Spinal cord (tissue), 10 donors: ENCODE results near the gene SETD1B. TPM values are rescaled to one million over a fixed set of nuclear protein-coding genes. Genes with fewer than 3 reads are reported as not detected.

Experiments used
- DNase-seq, 6 donors: peaks; one replicate each; pipeline versions ENCODE4 v3.0.0 to v3.0.0-alpha.2; 2013 to 2015; ENCODE audit warnings: low spot score in 6 of 6, low read depth in 4 of 6
- H3K27ac ChIP-seq: one replicate; pipeline ENCODE4 v1.5.1; 2013; ENCODE audit warnings: low read depth, low read length, control low read depth
- H3K27me3 ChIP-seq: one replicate; pipeline ENCODE4 v1.6.1; 2013; ENCODE audit warnings: low read length; ENCODE audit not compliant: control insufficient read depth, insufficient read depth
- H3K36me3 ChIP-seq: one replicate; pipeline ENCODE4 v1.6.1; 2013; ENCODE audit warnings: low read length; ENCODE audit not compliant: control insufficient read depth, insufficient read depth
- H3K4me1 ChIP-seq: one replicate; pipeline ENCODE4 v1.6.1; 2013; ENCODE audit warnings: low read length; ENCODE audit not compliant: control insufficient read depth, insufficient read depth
- H3K4me3 ChIP-seq: one replicate; pipeline ENCODE4 v1.5.1; 2013; ENCODE audit warnings: low read depth, low read length, control low read depth
- H3K9me3 ChIP-seq: one replicate; pipeline ENCODE4 v1.6.1; 2013; ENCODE audit warnings: low read length; ENCODE audit not compliant: control insufficient read depth, insufficient read depth
- whole genome bisulfite sequencing: methylation state at CpG from one replicate; pipeline ENCODE4 v1.1.5; 2013; ENCODE audit warnings: missing lambda C conversion rate; ENCODE audit not compliant: insufficient coverage; 5-methylcytosine and 5-hydroxymethylcytosine counted together
- polyA plus RNA-seq, 2 donors: library from polyadenylated mRNA; unstranded; fragments of 120-200 nt; gene quantifications; one replicate each; pipeline ENCODE4 v1.2.1, GENCODE V29; 2013; ENCODE audit not compliant: insufficient read length in 2 of 2
- total RNA-seq, 2 donors: library from RNA; depleted of rRNA in 1 of 2; stranded (reverse); fragments of 120-200 nt in 1 of 2; fragments of >200 nt in 1 of 2; gene quantifications; one replicate each; pipeline versions ENCODE4 v1.2.3 to v1.2.4, GENCODE V29; 2013 to 2014
- donor health status: healthy.

SETD1B gene
- total and polyA plus RNA-seq, 4 donors: 4.1 to 19.0 (median 11.7) TPM

DNA sequence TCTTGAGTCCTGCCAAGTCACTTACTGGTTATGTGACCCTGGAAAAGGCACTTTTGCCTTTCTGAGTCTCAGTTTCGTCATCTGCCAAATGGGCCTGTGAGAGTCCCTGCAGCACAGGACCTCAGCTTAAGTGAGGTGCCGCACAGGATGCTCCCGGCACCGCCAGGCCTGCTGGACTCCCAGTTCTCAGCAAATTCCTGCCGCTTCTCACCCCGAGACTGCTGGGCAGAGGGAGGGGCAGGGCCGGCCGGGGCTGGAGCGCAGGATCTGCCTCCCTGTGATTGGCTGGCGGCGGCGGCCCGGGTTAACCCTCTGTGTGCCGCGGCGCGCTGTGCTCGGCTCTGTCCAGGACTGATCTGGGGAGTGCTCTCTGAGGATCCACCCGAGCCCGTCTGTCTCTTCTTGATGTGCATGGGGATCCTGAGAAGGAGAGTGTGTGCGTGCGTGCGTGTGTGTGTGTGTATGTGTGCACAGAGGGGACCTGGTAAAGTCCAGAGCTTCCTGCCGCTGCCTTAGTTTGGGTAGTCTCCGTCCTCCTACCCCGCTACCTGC lies 8.6 kb downstream of the SETD1B start:
- peak in 3 of 6 donors; percentile 32 to 79 (median 75) for DNase-seq

DNA sequence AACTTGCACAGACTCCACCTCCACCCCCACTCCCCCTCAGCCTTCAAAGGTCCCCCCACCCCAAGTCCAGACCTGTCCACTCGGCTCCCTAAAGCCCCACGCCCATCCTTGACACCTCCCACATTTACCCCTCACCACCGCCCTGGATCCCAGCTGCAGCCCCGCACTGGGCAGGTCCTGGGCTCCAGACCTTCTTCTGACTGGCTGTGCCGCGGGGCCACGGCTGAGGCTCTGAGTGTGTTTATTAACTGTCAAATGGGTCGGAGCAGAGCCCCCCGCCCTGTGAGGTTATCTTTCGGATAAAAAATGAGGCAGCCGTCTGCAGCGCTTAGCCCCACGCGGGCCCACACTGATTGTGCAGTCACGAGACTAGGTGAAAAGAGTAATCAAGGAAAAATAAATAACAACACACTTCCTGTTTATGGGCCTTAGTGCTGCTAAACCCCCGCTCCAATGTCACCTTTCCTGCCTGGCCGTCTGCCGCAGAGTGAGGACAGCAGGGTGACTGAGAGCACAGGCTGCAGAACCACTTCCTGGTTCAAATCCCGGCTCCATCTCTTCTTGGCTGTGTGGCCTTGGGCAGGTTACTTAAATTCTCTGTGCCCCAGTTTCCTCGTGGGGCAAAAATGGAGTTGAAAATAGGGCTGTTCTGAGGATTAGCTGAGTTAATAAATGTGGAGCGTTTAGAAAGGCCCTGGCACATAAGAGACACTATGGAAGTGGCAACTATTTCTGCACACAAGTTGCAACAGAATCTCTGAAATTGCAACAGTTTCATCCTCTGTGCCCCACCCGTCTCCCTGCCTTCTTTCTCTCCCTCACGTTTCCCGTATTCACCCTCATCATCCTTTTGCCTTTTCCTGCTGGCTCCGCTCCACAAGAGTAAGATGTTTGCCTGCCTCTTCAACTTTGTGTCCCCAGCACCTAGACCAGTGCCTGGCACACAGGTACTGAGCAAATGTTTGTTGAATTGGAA lies 9.4 kb downstream of the SETD1B start:
- no peaks in the 10 kb centered on the region for H3K27me3 ChIP-seq
- H3K27ac ChIP-seq: no peak overlapping the region
- 59% methylated on average over 15 of the region's 25 CpGs for WGBS
- DNase-seq: no peak
- H3K4me3 ChIP-seq: peak overlapping the region; percentile 56
- H3K9me3 ChIP-seq: no peaks in the 10 kb centered on the region
- H3K4me1 ChIP-seq: peaks cover 35% of the 10 kb centered on the region
- H3K36me3 ChIP-seq: peaks cover 95% of the 10 kb centered on the region

More for the DNA sequence above, 8.6 kb downstream of the SETD1B start:
- H3K27ac ChIP-seq: peak overlapping the region; percentile 64
- peaks cover 95% of the 10 kb centered on the region for H3K36me3 ChIP-seq
- no peaks in the 10 kb centered on the region for H3K9me3 ChIP-seq
- no peaks in the 10 kb centered on the region for H3K27me3 ChIP-seq
- peak overlapping the region; percentile 56 for H3K4me3 ChIP-seq
- 10% methylated on average over 23 of the region's 26 CpGs for WGBS
- H3K4me1 ChIP-seq: peaks cover 43% of the 10 kb centered on the region

DNA sequence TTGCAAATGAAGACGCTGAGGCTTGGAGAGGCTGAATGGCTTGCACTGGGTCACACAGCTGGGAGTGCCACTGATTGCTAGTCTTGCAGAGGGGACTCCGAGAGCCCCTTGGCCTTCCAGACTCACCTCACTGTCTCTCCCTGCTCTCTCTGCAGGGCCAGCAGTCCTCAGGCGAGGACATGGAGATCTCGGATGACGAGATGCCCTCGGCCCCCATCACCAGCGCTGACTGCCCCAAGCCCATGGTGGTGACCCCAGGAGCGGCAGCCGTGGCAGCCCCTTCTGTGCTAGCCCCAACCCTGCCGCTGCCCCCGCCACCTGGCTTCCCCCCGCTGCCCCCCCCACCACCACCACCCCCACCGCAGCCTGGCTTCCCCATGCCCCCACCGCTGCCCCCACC lies 10.1 kb downstream of the SETD1B start:
- DNase-seq: no peak
- peaks cover 94% of the 10 kb centered on the region for H3K36me3 ChIP-seq
- H3K9me3 ChIP-seq: no peaks in the 10 kb centered on the region
- no peaks in the 10 kb centered on the region for H3K27me3 ChIP-seq
- 86% methylated on average over 5 of the region's 14 CpGs for WGBS
- H3K4me3 ChIP-seq: no peak overlapping the region
- no peak overlapping the region for H3K27ac ChIP-seq
- peaks cover 34% of the 10 kb centered on the region for H3K4me1 ChIP-seq

DNA sequence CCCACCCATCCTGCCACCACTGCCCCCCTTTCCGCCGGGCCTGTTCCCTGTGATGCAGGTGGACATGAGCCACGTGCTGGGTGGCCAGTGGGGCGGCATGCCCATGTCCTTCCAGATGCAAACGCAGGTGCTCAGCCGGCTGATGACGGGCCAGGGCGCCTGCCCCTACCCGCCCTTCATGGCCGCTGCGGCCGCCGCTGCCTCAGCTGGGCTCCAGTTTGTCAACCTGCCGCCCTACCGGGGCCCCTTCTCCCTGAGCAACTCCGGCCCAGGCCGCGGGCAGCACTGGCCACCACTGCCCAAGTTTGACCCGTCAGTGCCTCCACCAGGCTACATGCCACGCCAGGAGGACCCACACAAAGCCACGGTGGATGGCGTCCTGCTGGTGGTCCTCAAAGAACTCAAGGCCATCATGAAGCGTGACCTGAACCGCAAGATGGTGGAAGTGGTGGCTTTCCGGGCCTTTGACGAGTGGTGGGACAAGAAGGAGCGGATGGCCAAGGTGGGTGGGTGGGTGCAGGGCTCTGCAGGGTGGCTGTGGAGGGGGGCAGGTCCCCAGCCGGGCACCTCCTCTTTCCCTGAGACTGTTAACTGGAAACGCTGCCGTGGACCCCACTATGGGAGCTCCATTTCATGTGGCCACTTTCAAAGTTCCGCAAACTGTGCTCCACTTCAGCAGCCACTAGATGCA lies 10.8 kb downstream of the SETD1B start:
- 92% methylated on average over 30 of the region's 31 CpGs for WGBS
- H3K36me3 ChIP-seq: peaks cover 94% of the 10 kb centered on the region

DNA sequence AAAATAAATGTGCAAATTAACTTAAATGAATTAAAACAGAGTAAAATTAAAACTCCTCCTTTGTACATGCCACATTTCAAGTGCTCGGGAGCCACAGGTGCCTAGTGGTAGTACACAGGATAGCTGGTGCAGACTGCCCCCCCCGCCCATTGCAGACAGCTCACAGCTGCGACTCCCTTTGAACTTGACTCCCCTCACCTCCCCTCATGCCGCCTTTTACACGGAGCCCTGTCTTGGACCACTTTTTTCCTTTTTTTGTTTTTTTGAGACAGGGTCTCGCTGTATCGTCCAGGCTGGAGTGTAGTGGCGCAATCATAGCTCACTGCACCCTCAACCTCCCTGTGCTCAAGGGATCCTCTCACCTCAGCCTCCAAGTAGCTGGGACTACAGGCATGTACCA lies 11.5 kb downstream of the SETD1B start:
- no peaks in the 10 kb centered on the region for H3K27me3 ChIP-seq
- peaks cover 31% of the 10 kb centered on the region for H3K4me1 ChIP-seq
- H3K9me3 ChIP-seq: no peaks in the 10 kb centered on the region
- no peak overlapping the region for H3K27ac ChIP-seq
- H3K36me3 ChIP-seq: peaks cover 94% of the 10 kb centered on the region
- no peak for DNase-seq
- 93% methylated on average over 5 of the region's 8 CpGs for WGBS
- no peak overlapping the region for H3K4me3 ChIP-seq

More for the DNA sequence above, 10.8 kb downstream of the SETD1B start:
- no peak for DNase-seq
- Histone ChIP-seq H3K9me3 (no peaks in the 10 kb centered on the region), H3K4me3 (no peak overlapping the region), H3K27ac (no peak overlapping the region), H3K27me3 (no peaks in the 10 kb centered on the region), H3K4me1 (peaks cover 34% of the 10 kb centered on the region)

DNA sequence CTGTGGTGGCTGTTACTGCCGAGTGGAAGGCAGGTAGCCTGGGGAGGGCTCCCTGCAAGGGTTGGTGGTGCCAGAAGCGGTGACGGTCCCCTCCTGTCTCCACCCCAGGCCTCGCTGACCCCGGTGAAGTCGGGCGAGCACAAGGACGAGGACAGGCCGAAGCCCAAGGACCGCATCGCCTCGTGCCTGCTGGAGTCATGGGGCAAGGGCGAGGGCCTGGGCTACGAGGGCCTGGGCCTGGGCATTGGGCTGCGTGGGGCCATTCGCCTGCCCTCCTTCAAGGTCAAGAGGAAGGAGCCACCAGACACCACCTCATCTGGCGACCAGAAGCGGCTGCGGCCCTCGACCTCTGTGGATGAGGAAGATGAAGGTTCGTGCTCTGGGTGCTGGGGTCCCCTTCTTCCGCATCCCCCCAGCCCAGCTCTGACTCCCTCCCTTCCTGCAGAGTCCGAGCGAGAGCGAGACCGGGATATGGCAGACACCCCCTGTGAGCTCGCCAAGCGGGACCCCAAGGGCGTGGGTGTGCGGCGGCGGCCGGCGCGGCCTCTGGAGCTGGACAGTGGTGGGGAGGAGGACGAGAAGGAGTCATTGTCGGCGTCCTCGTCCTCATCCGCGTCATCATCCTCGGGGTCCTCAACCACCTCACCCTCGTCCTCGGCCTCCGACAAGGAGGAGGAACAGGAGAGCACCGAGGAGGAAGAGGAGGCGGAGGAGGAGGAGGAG lies 13.3 kb downstream of the SETD1B start:
- no peak for DNase-seq
- no peaks in the 10 kb centered on the region for H3K9me3 ChIP-seq
- H3K27ac ChIP-seq: no peak overlapping the region
- peaks cover 96% of the 10 kb centered on the region for H3K36me3 ChIP-seq
- WGBS: 96% methylated on average over 26 of the region's 47 CpGs
- peaks cover 13% of the 10 kb centered on the region for H3K4me1 ChIP-seq
- no peaks in the 10 kb centered on the region for H3K27me3 ChIP-seq
- H3K4me3 ChIP-seq: no peak overlapping the region

DNA sequence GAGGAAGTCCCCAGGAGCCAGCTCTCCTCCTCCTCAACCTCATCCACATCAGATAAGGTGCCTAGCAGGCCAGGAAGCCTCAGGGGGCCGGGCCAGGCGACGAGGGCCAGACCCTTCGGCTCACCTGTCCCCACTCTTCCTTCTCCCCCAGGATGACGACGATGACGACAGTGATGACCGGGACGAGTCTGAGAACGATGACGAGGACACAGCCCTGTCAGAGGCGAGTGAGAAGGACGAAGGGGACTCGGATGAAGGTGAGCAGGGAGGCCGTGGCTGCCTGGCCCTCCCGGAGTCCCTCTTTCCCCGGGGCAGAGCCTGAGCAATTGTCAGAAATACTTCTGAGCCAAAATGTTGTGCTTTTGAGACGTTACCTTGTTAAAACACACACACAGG lies 13.8 kb downstream of the SETD1B start:
- Histone ChIP-seq H3K36me3 (peaks cover 96% of the 10 kb centered on the region), H3K27ac (no peak overlapping the region), H3K4me1 (peaks cover 7% of the 10 kb centered on the region), H3K4me3 (no peak overlapping the region), H3K9me3 (no peaks in the 10 kb centered on the region), H3K27me3 (no peaks in the 10 kb centered on the region)
- DNase-seq: no peak
- 96% methylated on average over 16 of the region's 18 CpGs for WGBS

DNA sequence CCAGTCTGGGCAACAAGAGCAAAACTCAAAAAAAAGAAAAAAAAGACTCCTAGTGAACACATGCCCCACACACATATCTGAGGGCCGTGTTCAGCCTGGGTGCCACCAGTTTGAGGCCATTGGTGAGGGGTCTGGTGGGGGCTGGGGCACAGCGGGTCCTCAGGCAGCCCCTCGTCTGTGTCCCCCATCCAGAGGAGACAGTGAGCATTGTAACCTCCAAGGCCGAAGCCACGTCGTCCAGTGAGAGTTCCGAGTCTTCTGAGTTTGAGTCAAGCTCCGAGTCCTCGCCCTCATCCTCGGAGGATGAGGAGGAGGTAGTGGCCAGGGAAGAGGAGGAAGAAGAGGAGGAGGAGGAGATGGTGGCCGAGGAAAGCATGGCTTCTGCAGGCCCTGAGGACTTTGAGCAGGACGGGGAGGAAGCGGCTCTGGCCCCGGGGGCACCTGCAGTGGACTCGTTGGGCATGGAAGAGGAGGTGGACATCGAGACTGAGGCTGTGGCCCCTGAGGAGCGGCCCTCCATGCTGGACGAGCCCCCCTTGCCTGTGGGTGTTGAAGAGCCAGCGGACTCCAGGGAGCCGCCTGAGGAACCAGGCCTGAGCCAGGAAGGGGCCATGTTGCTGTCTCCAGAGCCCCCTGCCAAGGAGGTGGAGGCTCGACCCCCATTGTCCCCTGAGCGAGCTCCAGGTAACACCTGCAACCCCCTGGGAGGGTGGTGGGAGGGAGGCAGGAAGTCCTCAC lies 15.6 kb downstream of the SETD1B start:
- Histone ChIP-seq H3K27me3 (no peaks in the 10 kb centered on the region), H3K27ac (no peak overlapping the region), H3K36me3 (peaks cover 96% of the 10 kb centered on the region), H3K9me3 (no peaks in the 10 kb centered on the region), H3K4me1 (no peaks in the 10 kb centered on the region), H3K4me3 (no peak overlapping the region)
- DNase-seq: no peak
- WGBS: 96% methylated on average over 21 of the region's 22 CpGs

DNA sequence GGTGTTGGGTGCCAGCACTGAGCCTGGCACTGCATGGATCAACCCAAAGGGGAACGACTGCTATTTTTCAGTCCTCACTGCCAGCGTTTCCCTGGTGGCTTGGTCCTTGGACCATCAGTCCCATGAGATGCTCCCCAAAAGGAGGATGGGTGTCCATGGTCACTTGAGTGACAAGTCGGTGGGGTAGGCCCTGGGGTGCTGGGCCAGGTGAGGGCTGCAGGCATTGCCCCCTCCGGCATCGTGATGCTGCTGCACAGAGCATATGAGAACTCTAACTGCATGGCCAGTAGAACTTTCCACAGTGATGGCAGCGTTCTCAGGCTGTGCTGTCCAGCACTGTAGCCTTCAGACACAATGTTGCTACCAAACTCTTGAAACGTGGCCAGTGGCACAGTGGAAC lies 16.2 kb downstream of the SETD1B start:
- peaks cover 96% of the 10 kb centered on the region for H3K36me3 ChIP-seq
- H3K4me1 ChIP-seq: no peaks in the 10 kb centered on the region
- WGBS: 95% methylated on average over 6 of the region's 7 CpGs
- H3K4me3 ChIP-seq: no peak overlapping the region
- no peaks in the 10 kb centered on the region for H3K9me3 ChIP-seq
- DNase-seq: no peak
- no peak overlapping the region for H3K27ac ChIP-seq
- no peaks in the 10 kb centered on the region for H3K27me3 ChIP-seq
